ENCODE measurements around the gene CYP11A1.
"Not testable (repeated sequence)": the region's sequence is repeated elsewhere in the genome, so short reads cannot be mapped to it uniquely, and the experiment has no call there.

Gene CYP11A1

DNA sequence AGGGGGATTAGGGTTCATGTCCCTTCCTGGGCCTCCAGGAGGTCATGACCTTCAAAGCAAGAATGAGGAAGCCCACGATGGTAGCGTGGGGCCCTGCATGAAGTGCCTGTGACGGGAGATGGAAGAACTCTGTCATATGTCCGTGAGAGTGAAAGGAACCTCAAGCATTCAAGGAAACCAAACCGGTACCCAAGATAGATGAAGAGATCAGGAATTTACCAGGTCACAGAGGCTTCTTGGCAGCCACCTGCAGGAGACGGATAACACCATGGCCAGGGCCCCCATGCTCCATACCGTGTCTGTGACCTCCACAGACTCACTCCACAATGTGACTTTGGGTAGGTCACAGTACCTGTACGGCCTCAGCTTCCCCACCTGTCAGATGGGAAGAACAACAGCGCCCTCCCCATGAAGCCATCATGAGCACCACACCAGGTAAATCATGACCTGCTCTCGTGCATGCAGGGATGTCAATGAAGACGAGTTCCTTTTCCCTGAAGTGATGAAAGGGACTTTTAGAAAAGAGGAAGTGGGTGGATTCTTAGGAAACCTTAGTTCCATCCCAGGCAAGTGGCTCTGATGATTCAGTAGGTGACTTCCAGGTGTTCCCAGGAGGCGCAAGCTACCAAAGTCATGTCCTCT is 23.3 kb upstream of the CYP11A1 start:
- H3K4me1 ChIP-seq (ENCODE audit: control insufficient read depth, insufficient read depth, low read length) = peaks cover 11% of the 10 kb centered on the region
- no peak overlapping the region for H3K4me3 ChIP-seq (ENCODE audit: low read length)
- H3K9ac ChIP-seq (ENCODE audit: low read length) = no peak overlapping the region
- H3K9me3 ChIP-seq (ENCODE audit: control insufficient read depth, low read length) = no peaks in the 10 kb centered on the region
- peaks cover 4% of the 10 kb centered on the region for H3K27me3 ChIP-seq (ENCODE audit: control insufficient read depth, insufficient read depth, low read length)
- H3K36me3 ChIP-seq (ENCODE audit: control insufficient read depth, insufficient read depth, low read length) = no peaks in the 10 kb centered on the region

DNA sequence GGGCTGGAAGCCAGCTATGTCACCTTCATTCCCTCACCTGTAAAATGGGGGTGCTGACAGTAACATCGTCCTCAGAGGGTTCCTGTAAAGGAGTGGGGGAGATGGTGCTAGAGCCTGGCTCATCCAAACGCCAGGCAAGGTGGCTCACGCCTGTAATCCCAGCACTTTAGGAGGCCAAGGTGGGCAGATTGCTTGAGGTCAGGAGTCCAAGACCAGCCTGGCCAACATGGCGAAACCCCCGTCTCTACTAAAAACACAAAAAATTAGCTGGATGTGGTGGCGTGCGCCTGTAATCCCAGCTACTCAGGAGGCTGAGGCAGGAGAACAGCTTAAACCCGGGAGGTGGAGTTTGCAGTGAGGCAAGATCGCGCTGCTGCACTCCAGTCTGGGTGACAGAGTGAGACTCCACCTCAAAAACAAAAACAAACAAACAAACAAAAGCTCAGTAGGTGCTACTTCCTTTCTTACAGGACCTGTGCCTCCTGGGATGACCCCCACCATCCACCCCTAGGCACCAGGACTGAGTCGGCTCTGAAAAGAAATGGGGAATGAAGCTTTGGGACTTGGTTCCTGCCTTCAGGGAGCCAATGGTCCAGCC is 22.7 kb upstream of the CYP11A1 start:
- H3K9ac ChIP-seq (ENCODE audit: low read length); H3K9me3 ChIP-seq (ENCODE audit: control insufficient read depth, low read length); H3K27me3 ChIP-seq (ENCODE audit: control insufficient read depth, insufficient read depth, low read length); H3K4me3 ChIP-seq (ENCODE audit: low read length); H3K36me3 ChIP-seq (ENCODE audit: control insufficient read depth, insufficient read depth, low read length): not testable (repeated sequence)
- H3K4me1 ChIP-seq (ENCODE audit: control insufficient read depth, insufficient read depth, low read length) = peaks cover 11% of the 10 kb centered on the region

DNA sequence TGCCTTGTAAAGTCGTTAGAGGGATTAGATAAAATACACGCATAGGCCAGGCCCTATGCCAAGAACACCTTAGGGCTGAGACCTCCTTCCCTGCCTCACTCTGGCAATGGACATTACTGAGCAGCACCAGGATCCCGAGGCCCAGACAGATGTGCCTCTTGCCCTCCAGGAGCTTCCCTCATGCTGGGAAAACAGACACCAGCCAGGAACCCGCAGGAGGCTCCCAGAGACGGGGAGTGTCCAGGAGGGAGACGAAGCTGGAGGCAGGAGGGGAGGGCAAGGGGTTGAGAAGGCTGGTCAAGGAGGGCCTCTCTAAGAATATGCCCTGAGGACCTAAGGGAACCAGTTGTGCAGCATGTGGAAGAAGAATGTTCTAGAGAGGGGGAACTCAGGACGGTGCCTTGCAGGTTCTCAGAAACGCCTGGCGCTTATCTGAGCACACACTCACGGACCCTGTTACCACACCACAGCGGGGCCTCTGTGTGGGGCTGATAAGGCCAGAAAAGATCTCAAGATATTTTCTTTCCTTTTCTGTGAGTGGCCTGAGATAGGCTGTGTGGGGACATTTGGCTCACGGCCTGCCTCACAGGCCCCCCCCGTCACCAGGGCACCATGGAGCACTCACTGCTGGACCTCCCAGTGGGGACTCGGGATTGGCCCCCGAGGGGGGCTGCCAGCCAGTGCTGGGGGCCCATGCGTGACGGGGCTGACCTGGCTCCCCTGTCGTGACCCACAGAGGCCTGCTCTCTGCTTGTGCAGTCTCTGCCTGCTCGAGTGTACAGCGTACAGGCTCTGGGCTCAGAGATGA is 22.0 kb upstream of the CYP11A1 start:
- no peaks in the 10 kb centered on the region for H3K9me3 ChIP-seq (ENCODE audit: control insufficient read depth, low read length)
- H3K4me3 ChIP-seq (ENCODE audit: low read length) = no peak overlapping the region
- no peak overlapping the region for H3K9ac ChIP-seq (ENCODE audit: low read length)
- H3K4me1 ChIP-seq (ENCODE audit: control insufficient read depth, insufficient read depth, low read length) = peaks cover 16% of the 10 kb centered on the region
- H3K27me3 ChIP-seq (ENCODE audit: control insufficient read depth, insufficient read depth, low read length) = peaks cover 4% of the 10 kb centered on the region
- no peaks in the 10 kb centered on the region for H3K36me3 ChIP-seq (ENCODE audit: control insufficient read depth, insufficient read depth, low read length)

- Histone ChIP-seq H3K4me3 (ENCODE audit: low read length) (no peak overlapping the region), H3K36me3 (ENCODE audit: control insufficient read depth, insufficient read depth, low read length) (no peaks in the 10 kb centered on the region), H3K4me1 (ENCODE audit: control insufficient read depth, insufficient read depth, low read length) (peaks cover 26% of the 10 kb centered on the region), H3K9me3 (ENCODE audit: control insufficient read depth, low read length) (no peaks in the 10 kb centered on the region), H3K27me3 (ENCODE audit: control insufficient read depth, insufficient read depth, low read length) (peaks cover 4% of the 10 kb centered on the region), H3K9ac (ENCODE audit: low read length) (no peak overlapping the region)
These were observed 21.0 kb upstream of the CYP11A1 start for GRCh38 chr15:74388363-74388951.

DNA sequence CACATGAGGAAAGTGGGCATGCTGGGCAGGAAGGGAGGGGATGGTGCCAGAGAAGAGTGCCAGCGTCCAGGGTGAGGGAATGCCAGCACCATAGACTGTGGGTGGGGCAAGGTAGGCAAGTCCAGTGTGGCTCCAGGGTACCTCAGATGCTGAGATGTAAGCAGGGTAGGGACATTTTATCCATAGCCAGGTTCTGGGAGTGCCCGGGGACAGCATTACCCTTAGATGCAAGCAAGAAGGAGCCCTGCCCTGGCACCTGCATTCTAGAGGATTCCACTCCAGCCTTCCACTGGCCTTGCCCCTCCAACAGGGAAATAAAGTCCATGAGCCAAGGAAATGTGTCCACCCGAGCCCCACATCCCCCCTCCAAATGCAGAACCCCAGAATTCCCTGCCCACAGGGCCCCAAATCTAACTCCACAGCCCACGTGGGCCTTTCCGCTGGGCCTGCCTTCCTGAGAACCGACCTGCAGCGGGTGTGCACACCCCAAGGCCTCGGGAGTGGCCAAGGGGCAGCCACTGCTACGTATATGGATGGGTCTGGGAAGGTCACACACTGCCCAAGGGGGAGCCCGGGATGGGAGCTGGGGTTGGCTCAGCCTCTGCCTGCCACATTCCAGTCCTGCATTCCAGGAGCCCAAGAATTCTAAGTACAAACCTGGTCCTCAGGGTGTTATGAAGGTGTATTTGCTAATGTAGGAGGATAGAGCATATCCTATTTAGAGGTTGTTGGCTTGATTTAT is 20.3 kb upstream of the CYP11A1 start:
- H3K4me3 ChIP-seq (ENCODE audit: low read length) = no peak overlapping the region
- peaks cover 32% of the 10 kb centered on the region for H3K4me1 ChIP-seq (ENCODE audit: control insufficient read depth, insufficient read depth, low read length)

GRCh38 chr15:74387141-74387541 is 19.7 kb upstream of the CYP11A1 start:
- H3K9ac ChIP-seq (ENCODE audit: low read length) = no peak overlapping the region
- H3K9me3 ChIP-seq (ENCODE audit: control insufficient read depth, low read length) = no peaks in the 10 kb centered on the region
- no peaks in the 10 kb centered on the region for H3K36me3 ChIP-seq (ENCODE audit: control insufficient read depth, insufficient read depth, low read length)
- H3K4me1 ChIP-seq (ENCODE audit: control insufficient read depth, insufficient read depth, low read length) = peaks cover 39% of the 10 kb centered on the region
- peaks cover 4% of the 10 kb centered on the region for H3K27me3 ChIP-seq (ENCODE audit: control insufficient read depth, insufficient read depth, low read length)
- H3K4me3 ChIP-seq (ENCODE audit: low read length) = no peak overlapping the region

More for the DNA sequence above, 20.3 kb upstream of the CYP11A1 start:
- Histone ChIP-seq H3K9ac (ENCODE audit: low read length) (no peak overlapping the region), H3K27me3 (ENCODE audit: control insufficient read depth, insufficient read depth, low read length) (peaks cover 4% of the 10 kb centered on the region), H3K9me3 (ENCODE audit: control insufficient read depth, low read length) (no peaks in the 10 kb centered on the region), H3K36me3 (ENCODE audit: control insufficient read depth, insufficient read depth, low read length) (no peaks in the 10 kb centered on the region)

DNA sequence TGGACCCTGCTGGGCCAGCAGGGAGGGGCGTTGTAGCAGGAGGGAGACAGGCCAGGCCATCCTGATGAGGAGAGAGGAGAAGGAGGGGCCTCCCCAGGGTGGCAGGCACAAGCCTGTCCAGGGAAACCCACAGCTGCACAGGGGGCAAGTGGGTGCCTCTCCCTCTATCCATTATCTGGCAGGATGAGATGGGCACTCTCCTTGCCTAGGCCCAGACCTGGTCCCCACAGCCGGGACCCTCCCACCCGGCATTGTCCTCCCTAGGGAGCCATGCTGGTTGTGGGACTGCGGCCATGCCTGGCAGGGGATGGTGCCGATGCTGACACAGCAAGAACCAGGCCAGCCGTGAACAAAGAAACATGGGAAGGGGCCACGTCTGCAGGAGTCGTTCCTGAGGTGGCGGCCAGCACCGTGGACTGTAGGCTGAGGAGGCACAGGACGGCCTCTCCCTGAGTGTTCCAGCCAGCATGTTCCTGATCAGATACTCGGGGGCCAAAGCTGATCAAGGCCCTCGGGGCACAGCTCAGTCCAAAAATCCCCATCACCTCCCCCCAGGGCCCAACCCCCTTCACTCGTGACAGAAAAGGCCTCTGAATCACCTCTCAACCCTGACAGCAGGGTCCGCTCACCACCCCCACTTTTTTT is 19.2 kb upstream of the CYP11A1 start:
- H3K9me3 ChIP-seq (ENCODE audit: control insufficient read depth, low read length) = no peaks in the 10 kb centered on the region
- H3K36me3 ChIP-seq (ENCODE audit: control insufficient read depth, insufficient read depth, low read length) = no peaks in the 10 kb centered on the region
- no peak overlapping the region for H3K9ac ChIP-seq (ENCODE audit: low read length)
- H3K4me1 ChIP-seq (ENCODE audit: control insufficient read depth, insufficient read depth, low read length) = peaks cover 42% of the 10 kb centered on the region
- H3K27me3 ChIP-seq (ENCODE audit: control insufficient read depth, insufficient read depth, low read length) = peaks cover 4% of the 10 kb centered on the region
- H3K4me3 ChIP-seq (ENCODE audit: low read length) = no peak overlapping the region

DNA sequence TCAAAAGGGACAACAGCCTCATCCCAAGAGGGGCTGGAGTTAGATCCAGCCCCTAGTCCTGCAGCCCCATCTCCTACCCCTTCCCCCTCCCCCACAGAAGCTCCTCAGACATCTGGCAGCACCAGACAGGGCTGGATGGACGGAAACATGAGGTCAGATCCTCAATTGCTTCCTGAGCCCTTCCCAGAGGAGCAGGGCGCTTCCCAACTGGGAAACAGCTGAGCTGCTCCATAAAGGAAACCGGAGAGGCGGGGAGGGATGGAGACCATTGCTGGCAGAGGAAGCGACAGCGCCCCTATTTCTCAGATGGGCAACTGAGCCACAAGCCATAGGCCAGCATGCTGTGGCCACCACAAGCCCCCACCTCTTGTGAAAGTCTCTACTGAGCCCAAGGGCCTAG is 18.3 kb upstream of the CYP11A1 start:
- Histone ChIP-seq H3K27me3 (ENCODE audit: control insufficient read depth, insufficient read depth, low read length) (peaks cover 4% of the 10 kb centered on the region), H3K4me1 (ENCODE audit: control insufficient read depth, insufficient read depth, low read length) (peaks cover 42% of the 10 kb centered on the region), H3K4me3 (ENCODE audit: low read length) (no peak overlapping the region), H3K9ac (ENCODE audit: low read length) (no peak overlapping the region), H3K9me3 (ENCODE audit: control insufficient read depth, low read length) (no peaks in the 10 kb centered on the region), H3K36me3 (ENCODE audit: control insufficient read depth, insufficient read depth, low read length) (no peaks in the 10 kb centered on the region)

DNA sequence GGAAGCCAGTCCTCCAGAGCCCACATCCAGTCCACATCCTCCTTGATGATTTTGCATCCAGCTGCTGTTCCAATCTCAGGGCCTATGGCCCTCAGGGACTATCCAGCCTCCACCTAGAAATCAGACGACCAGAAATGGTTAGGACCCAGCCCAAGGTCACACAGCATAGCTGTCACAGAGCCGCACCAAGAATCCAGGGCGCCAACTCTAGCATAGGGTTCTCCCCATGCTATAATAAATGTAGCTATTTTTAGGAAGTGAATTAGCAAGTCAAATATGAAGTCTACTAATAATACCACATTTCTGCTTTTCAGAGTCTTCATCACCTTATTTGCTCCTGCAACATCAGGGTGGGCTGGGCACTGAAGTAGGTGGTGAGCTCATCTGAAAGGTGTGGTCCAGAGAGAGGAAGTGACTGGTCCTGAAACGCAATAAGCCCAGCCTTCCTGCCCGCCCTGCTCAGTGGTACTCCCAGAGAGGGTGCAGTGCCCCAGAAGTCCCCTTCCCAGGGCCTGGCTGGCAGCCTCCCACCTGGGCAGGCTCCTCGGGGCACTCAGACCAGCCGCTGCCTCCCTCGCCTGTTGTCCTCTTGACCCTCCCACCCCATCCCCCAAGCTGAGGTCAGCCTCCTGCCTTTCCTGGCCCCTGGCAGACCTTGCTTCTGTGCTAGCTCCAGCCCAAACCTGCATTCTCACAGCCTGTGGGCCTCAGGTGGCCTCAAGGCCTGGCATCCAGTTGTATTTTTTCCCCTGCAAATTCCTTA is 17.6 kb upstream of the CYP11A1 start:
- no peaks in the 10 kb centered on the region for H3K9me3 ChIP-seq (ENCODE audit: control insufficient read depth, low read length)
- H3K4me3 ChIP-seq (ENCODE audit: low read length) = no peak overlapping the region
- peaks cover 4% of the 10 kb centered on the region for H3K27me3 ChIP-seq (ENCODE audit: control insufficient read depth, insufficient read depth, low read length)
- no peak overlapping the region for H3K9ac ChIP-seq (ENCODE audit: low read length)
- peaks cover 42% of the 10 kb centered on the region for H3K4me1 ChIP-seq (ENCODE audit: control insufficient read depth, insufficient read depth, low read length)
- H3K36me3 ChIP-seq (ENCODE audit: control insufficient read depth, insufficient read depth, low read length) = no peaks in the 10 kb centered on the region

- Histone ChIP-seq H3K36me3 (ENCODE audit: control insufficient read depth, insufficient read depth, low read length) (no peaks in the 10 kb centered on the region), H3K4me3 (ENCODE audit: low read length) (no peak overlapping the region), H3K9ac (ENCODE audit: low read length) (no peak overlapping the region), H3K9me3 (ENCODE audit: control insufficient read depth, low read length) (no peaks in the 10 kb centered on the region), H3K27me3 (ENCODE audit: control insufficient read depth, insufficient read depth, low read length) (peaks cover 4% of the 10 kb centered on the region), H3K4me1 (ENCODE audit: control insufficient read depth, insufficient read depth, low read length) (peaks cover 39% of the 10 kb centered on the region)
These were observed 17.1 kb upstream of the CYP11A1 start for GRCh38 chr15:74384566-74384880.
